Fibroblast of lung (primary cell): Measurements from ENCODE around the gene ANKRD44.

Experiments used
- EZH2 ChIP-seq: IDR thresholded peaks from 2 replicates; pipeline ENCODE4 v1.5.1; 2012; ENCODE audit warnings: low read length, control low read depth, mild to moderate bottlenecking; ENCODE audit errors: missing control alignments
- TF ChIP-seq, protein P1 (sequence below), 2 donors: IDR thresholded peaks in 1 of 2; conservative IDR thresholded peaks in 1 of 2; 1 replicate in 1 of 2; 2 replicates in 1 of 2; pipeline ENCODE4 v1.5.1; 2011 to 2012; ENCODE audit warnings: low read length in 2 of 2, control low read depth in 1 of 2, inconsistent platforms in 1 of 2, low read depth in 1 of 2, mild to moderate bottlenecking in 1 of 2

GRCh38 chr2:197185676-197186075 lies 124.9 kb downstream of the ANKRD44 start:
- TF ChIP-seq, protein P1, sequence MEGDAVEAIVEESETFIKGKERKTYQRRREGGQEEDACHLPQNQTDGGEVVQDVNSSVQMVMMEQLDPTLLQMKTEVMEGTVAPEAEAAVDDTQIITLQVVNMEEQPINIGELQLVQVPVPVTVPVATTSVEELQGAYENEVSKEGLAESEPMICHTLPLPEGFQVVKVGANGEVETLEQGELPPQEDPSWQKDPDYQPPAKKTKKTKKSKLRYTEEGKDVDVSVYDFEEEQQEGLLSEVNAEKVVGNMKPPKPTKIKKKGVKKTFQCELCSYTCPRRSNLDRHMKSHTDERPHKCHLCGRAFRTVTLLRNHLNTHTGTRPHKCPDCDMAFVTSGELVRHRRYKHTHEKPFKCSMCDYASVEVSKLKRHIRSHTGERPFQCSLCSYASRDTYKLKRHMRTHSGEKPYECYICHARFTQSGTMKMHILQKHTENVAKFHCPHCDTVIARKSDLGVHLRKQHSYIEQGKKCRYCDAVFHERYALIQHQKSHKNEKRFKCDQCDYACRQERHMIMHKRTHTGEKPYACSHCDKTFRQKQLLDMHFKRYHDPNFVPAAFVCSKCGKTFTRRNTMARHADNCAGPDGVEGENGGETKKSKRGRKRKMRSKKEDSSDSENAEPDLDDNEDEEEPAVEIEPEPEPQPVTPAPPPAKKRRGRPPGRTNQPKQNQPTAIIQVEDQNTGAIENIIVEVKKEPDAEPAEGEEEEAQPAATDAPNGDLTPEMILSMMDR (conservative IDR thresholded peaks at IDR 0.05 in 1 of 2, IDR thresholded peaks at IDR 0.05 in 1 of 2; ENCODE audit: low read depth in 1 of 2, low read length in 2 of 2): no peak
- no peak for TF ChIP-seq EZH2
